Liver (tissue), 9 donors: ENCODE measurements around the gene TNFSF4. TPM values are rescaled to one million over a fixed set of nuclear protein-coding genes. Genes with fewer than 3 reads are reported as not detected.

ENCODE experiments used
- DNase-seq: peaks from one replicate; pipeline ENCODE4 v3.0.0-alpha.2; 2017; ENCODE audit warnings: low spot score
- H3K27ac ChIP-seq, 2 donors: one replicate each; pipeline ENCODE4 v1.7.0; 2013; ENCODE audit warnings: inconsistent platforms in 2 of 2, low read length in 2 of 2, control low read depth in 1 of 2, low read depth in 1 of 2, mild to moderate bottlenecking in 1 of 2
- H3K27me3 ChIP-seq, 4 donors: one replicate each; pipeline versions ENCODE4 v1.6.1 to v1.7.0; 2013; ENCODE audit warnings: low read length in 3 of 4, inconsistent platforms in 1 of 4, mild to moderate bottlenecking in 1 of 4, moderate library complexity in 1 of 4; ENCODE audit not compliant: control insufficient read depth in 4 of 4, insufficient read depth in 4 of 4
- H3K36me3 ChIP-seq, 4 donors: one replicate each; pipeline versions ENCODE4 v1.6.1 to v1.7.0; 2013; ENCODE audit warnings: low read length in 3 of 4, mild to moderate bottlenecking in 3 of 4, low read depth in 1 of 4, moderate library complexity in 1 of 4; ENCODE audit not compliant: control insufficient read depth in 4 of 4, insufficient read depth in 3 of 4
- H3K4me1 ChIP-seq, 4 donors: one replicate each; pipeline versions ENCODE4 v1.6.1 to v1.7.0; 2013; ENCODE audit warnings: low read length in 3 of 4, mild to moderate bottlenecking in 3 of 4, moderate library complexity in 1 of 4; ENCODE audit not compliant: control insufficient read depth in 4 of 4, insufficient read depth in 4 of 4
- H3K4me3 ChIP-seq, 3 donors: one replicate each; pipeline versions ENCODE4 v1.6.1 to v1.7.0; 2013; ENCODE audit warnings: low read length in 3 of 3, control low read depth in 1 of 3, low read depth in 1 of 3, mild to moderate bottlenecking in 1 of 3
- H3K9ac ChIP-seq, 2 donors: one replicate each; pipeline ENCODE4 v1.7.0; 2013; ENCODE audit warnings: low read length in 2 of 2, mild to moderate bottlenecking in 2 of 2, moderate library complexity in 2 of 2, control low read depth in 1 of 2, low read depth in 1 of 2
- H3K9me3 ChIP-seq, 4 donors: one replicate each; pipeline versions ENCODE4 v1.6.1 to v1.7.0; 2013; ENCODE audit warnings: low read length in 3 of 4; ENCODE audit not compliant: control insufficient read depth in 4 of 4
- ATF3 ChIP-seq: IDR thresholded peaks from 2 replicates; pipeline ENCODE4 v1.6.1; 2016; ENCODE audit warnings: antibody characterized with exemption
- CTCF ChIP-seq: fragments of 150-350 bp; IDR thresholded peaks from 2 replicates; pipeline ENCODE4 v1.5.1; 2017; ENCODE audit warnings: improper control_type of control experiment, low read depth, low read length; ENCODE audit not compliant: missing input control
- EGR1 ChIP-seq, 2 donors: IDR thresholded peaks; 2 replicates each; pipeline ENCODE4 v1.6.1; 2016 to 2018; ENCODE audit warnings: antibody characterized with exemption in 2 of 2, low read depth in 2 of 2
- FOXA1 ChIP-seq: IDR thresholded peaks from 2 replicates; pipeline ENCODE4 v1.6.1; 2016; ENCODE audit warnings: antibody characterized with exemption
- FOXA2 ChIP-seq: IDR thresholded peaks from 2 replicates; pipeline ENCODE4 v1.6.1; 2016; ENCODE audit warnings: antibody characterized with exemption
- HNF4A ChIP-seq, 2 donors: conservative IDR thresholded peaks; 2 replicates each; pipeline ENCODE4 v1.6.1; 2016; ENCODE audit warnings: antibody characterized with exemption in 2 of 2, mild to moderate bottlenecking in 2 of 2
- HNF4G ChIP-seq: IDR thresholded peaks from 2 replicates; pipeline ENCODE4 v1.6.1; 2016; ENCODE audit warnings: antibody characterized with exemption
- MAX ChIP-seq: IDR thresholded peaks from 2 replicates; pipeline ENCODE4 v1.6.1; 2016; ENCODE audit warnings: antibody characterized with exemption
- NR2F2 ChIP-seq: IDR thresholded peaks from 2 replicates; pipeline ENCODE4 v1.6.1; 2016; ENCODE audit warnings: antibody characterized with exemption
- RAD21 ChIP-seq, 2 donors: IDR thresholded peaks; 2 replicates each; pipeline ENCODE4 v1.6.1; 2016; ENCODE audit warnings: antibody characterized with exemption in 2 of 2, mild to moderate bottlenecking in 2 of 2
- REST ChIP-seq: IDR thresholded peaks from 2 replicates; pipeline ENCODE4 v1.6.1; 2016; ENCODE audit warnings: antibody characterized with exemption, mild to moderate bottlenecking
- RXRA ChIP-seq, 2 donors: IDR thresholded peaks; 2 replicates each; pipeline ENCODE4 v1.6.1; 2017 to 2018; ENCODE audit warnings: antibody characterized with exemption in 2 of 2, mild to moderate bottlenecking in 1 of 2
- SP1 ChIP-seq: IDR thresholded peaks from 2 replicates; pipeline ENCODE4 v1.6.1; 2018; ENCODE audit warnings: antibody characterized with exemption, mild to moderate bottlenecking
- TAF1 ChIP-seq: conservative IDR thresholded peaks from 2 replicates; pipeline ENCODE4 v1.6.1; 2016; ENCODE audit warnings: antibody characterized with exemption, mild to moderate bottlenecking
- YY1 ChIP-seq: IDR thresholded peaks from 2 replicates; pipeline ENCODE4 v1.6.1; 2016; ENCODE audit warnings: antibody characterized with exemption, mild to moderate bottlenecking
- ZBTB33 ChIP-seq: IDR thresholded peaks from 2 replicates; pipeline ENCODE4 v1.6.1; 2016; ENCODE audit warnings: antibody characterized with exemption
- WGBS: extraction: QIAGEN DNeasy Blood & Tissue Kit; methylation state at CpG from one replicate; pipeline ENCODE4 v1.1.7; 2013; 5-methylcytosine and 5-hydroxymethylcytosine counted together
- polyA plus RNA-seq, 2 donors: library from polyadenylated mRNA; stranded (reverse) in 1 of 2; unstranded in 1 of 2; fragments of 200-250 nt in 1 of 2; fragments of >200 nt in 1 of 2; fragmentation: Nextera tagmentation in 1 of 2; extraction: Ambion mirVana in 1 of 2; gene quantifications; one replicate each; pipeline versions ENCODE4 v1.2.1 to v1.2.3, GENCODE V29; 2013 to 2015
- total RNA-seq, 2 donors: library from RNA; depleted of rRNA; stranded (reverse); fragments of >200 nt; gene quantifications; one replicate each; pipeline ENCODE4 v1.2.3, GENCODE V29; 2014
- donor health status: healthy.
- donor health status: healthy.
- donor health status: healthy.
- donor health status: healthy.
- donor health status: healthy.

TNFSF4 gene
- total and polyA plus RNA-seq, 4 donors: 0.18 to 2.1 (median 0.45) TPM

GRCh38 chr1:173164686-173165085 lies 42.4 kb downstream of the TNFSF4 start:
- TF ChIP-seq CTCF (no peak), HNF4G (no peak), MAX (no peak), RXRA (IDR thresholded peaks at IDR 0.05) (no peak), ATF3 (no peak), ZBTB33 (no peak), SP1 (no peak), FOXA1 (no peak), RAD21 (IDR thresholded peaks at IDR 0.05) (no peak), REST (no peak), NR2F2 (no peak), YY1 (no peak), EGR1 (IDR thresholded peaks at IDR 0.05; ENCODE audit: low read depth in 2 of 2) (no peak), TAF1 (no peak)
- H3K4me3 ChIP-seq: no peak overlapping the region

GRCh38 chr1:173164178-173164577 lies 43.0 kb downstream of the TNFSF4 start:
- Histone ChIP-seq H3K4me1 (no peaks in the 10 kb centered on the region), H3K36me3 (no peaks in the 10 kb centered on the region), H3K27me3 (no peaks in the 10 kb centered on the region), H3K27ac (no peak overlapping the region), H3K9ac (no peak overlapping the region), H3K4me3 (no peak overlapping the region), H3K9me3 (no peaks in the 10 kb centered on the region)
- TF ChIP-seq ATF3 (no peak), HNF4A (conservative IDR thresholded peaks at IDR 0.05) (no peak), FOXA2 (no peak), ZBTB33 (no peak), RAD21 (IDR thresholded peaks at IDR 0.05) (no peak), SP1 (no peak), MAX (no peak), CTCF (no peak)
- DNase-seq: no peak
- 97% methylated on average over 1 of the region's 1 CpG for WGBS

More at GRCh38 chr1:173164686-173165085, 42.4 kb downstream of the TNFSF4 start:
- no peaks in the 10 kb centered on the region for H3K27me3 ChIP-seq
- no peak overlapping the region for H3K27ac ChIP-seq
- no peaks in the 10 kb centered on the region for H3K4me1 ChIP-seq
- 88% methylated on average over 7 of the region's 7 CpGs for WGBS
- H3K9me3 ChIP-seq: no peaks in the 10 kb centered on the region
- no peak for DNase-seq
- H3K9ac ChIP-seq: no peak overlapping the region
- no peaks in the 10 kb centered on the region for H3K36me3 ChIP-seq
